Measurements from ENCODE around the gene C1orf21. TPM values are rescaled to one million over a fixed set of nuclear protein-coding genes. Genes with fewer than 3 reads are reported as not detected.

Gene C1orf21
- total and polyA plus RNA-seq, 8 donors, result 37.0 to 75.3 (median 47.3) TPM

- ATAC-seq, result no peak
- intact Hi-C loops (cut with DNase I), result no loop called here
- no peak for TF ChIP-seq CTCF (IDR thresholded peaks at IDR 0.05)
- Histone ChIP-seq H3K27ac (no peak overlapping the region), H3K9me3 (no peaks in the 10 kb centered on the region), H3K36me3 (no peaks in the 10 kb centered on the region), H3K4me3 (no peak overlapping the region), H3K27me3 (no peaks in the 10 kb centered on the region), H3K4me1 (no peaks in the 10 kb centered on the region)
- DNase-seq, result no peak
These were observed 140.6 kb downstream of the C1orf21 start for GRCh38 chr1:184527402-184527801.

- no peak for TF ChIP-seq CTCF (IDR thresholded peaks at IDR 0.05)
- no peaks in the 10 kb centered on the region for H3K36me3 ChIP-seq
- H3K27ac ChIP-seq, result no peak overlapping the region
- no peaks in the 10 kb centered on the region for H3K9me3 ChIP-seq
- H3K27me3 ChIP-seq, result no peaks in the 10 kb centered on the region
- no peak for DNase-seq
- no peak for ATAC-seq
- intact Hi-C loops (cut with DNase I), result no loop called here
- H3K4me3 ChIP-seq, result no peak overlapping the region
- H3K4me1 ChIP-seq, result peaks cover 0 to 4% of the 10 kb centered on the region in 2 donors
These were observed 143.4 kb downstream of the C1orf21 start for GRCh38 chr1:184530226-184530625.

GRCh38 chr1:184531296-184531695 is 144.5 kb downstream of the C1orf21 start:
- Histone ChIP-seq H3K9me3 (peaks cover 0 to 2% of the 10 kb centered on the region in 2 donors), H3K27me3 (no peaks in the 10 kb centered on the region), H3K4me3 (no peak overlapping the region), H3K27ac (no peak overlapping the region), H3K4me1 (peaks cover 0 to 4% of the 10 kb centered on the region in 2 donors), H3K36me3 (no peaks in the 10 kb centered on the region)
- intact Hi-C loops (cut with DNase I), result no loop called here
- DNase-seq (no peak), ATAC-seq (no peak)
- no peak for TF ChIP-seq CTCF (IDR thresholded peaks at IDR 0.05)

- no peak overlapping the region for H3K4me3 ChIP-seq
- TF ChIP-seq CTCF (IDR thresholded peaks at IDR 0.05), result no peak
- no peak overlapping the region for H3K27ac ChIP-seq
- DNase-seq, result no peak
- intact Hi-C loops (cut with DNase I), result no loop called here
- peaks cover 0 to 4% of the 10 kb centered on the region in 2 donors for H3K4me1 ChIP-seq
- H3K27me3 ChIP-seq, result no peaks in the 10 kb centered on the region
- H3K36me3 ChIP-seq, result no peaks in the 10 kb centered on the region
- H3K9me3 ChIP-seq, result peaks cover 0 to 4% of the 10 kb centered on the region in 2 donors
- ATAC-seq, result no peak
These were observed 145.4 kb downstream of the C1orf21 start for GRCh38 chr1:184532199-184532598.

- peaks cover 0 to 4% of the 10 kb centered on the region in 2 donors for H3K9me3 ChIP-seq
- peak; percentile 70 for ATAC-seq
- no peaks in the 10 kb centered on the region for H3K27me3 ChIP-seq
- no peak for TF ChIP-seq CTCF (IDR thresholded peaks at IDR 0.05)
- H3K36me3 ChIP-seq, result no peaks in the 10 kb centered on the region
- H3K4me3 ChIP-seq, result no peak overlapping the region
- no peak for DNase-seq
- intact Hi-C loops (cut with DNase I), result no loop called here
- H3K4me1 ChIP-seq, result peaks cover 0 to 4% of the 10 kb centered on the region in 2 donors
- no peak overlapping the region for H3K27ac ChIP-seq
These were observed 146.2 kb downstream of the C1orf21 start for GRCh38 chr1:184533049-184533448.

Measured in left lung (tissue), 10 donors.